HepG2 (cell line): Measurements from ENCODE around the gene COX4I1. TPM values are rescaled to one million over a fixed set of nuclear protein-coding genes. Genes with fewer than 3 reads are reported as not detected.

Source experiments
- AKNA ChIP-seq: sonication (generic); formaldehyde crosslinking; IDR thresholded peaks from 2 replicates; pipeline ENCODE4 v1.4.0; 2020; ENCODE audit warnings: missing genetic modification reagents, borderline replicate concordance
- ARNT2 ChIP-seq: sonication (generic); formaldehyde crosslinking; IDR thresholded peaks from 2 replicates; pipeline ENCODE4 v1.8.0; 2022; ENCODE audit warnings: mild to moderate bottlenecking, low read depth, missing genetic modification reagents, moderate library complexity
- BRD4 ChIP-seq: sonication (generic); formaldehyde crosslinking; IDR thresholded peaks from 2 replicates; pipeline ENCODE4 v1.4.0; 2020; ENCODE audit warnings: missing genetic modification reagents
- DZIP1 ChIP-seq: sonication (generic); formaldehyde crosslinking; IDR thresholded peaks from 2 replicates; pipeline ENCODE4 v1.5.0; 2020; ENCODE audit warnings: mild to moderate bottlenecking, missing genetic modification reagents
- KDM4B ChIP-seq: sonication (generic); formaldehyde crosslinking; IDR thresholded peaks from 2 replicates; pipeline ENCODE4 v1.4.0; 2020; ENCODE audit warnings: missing genetic modification reagents
- KLF13 ChIP-seq: sonication (generic); formaldehyde crosslinking; IDR thresholded peaks from 2 replicates; pipeline ENCODE4 v1.4.0; 2020; ENCODE audit warnings: mild to moderate bottlenecking, missing genetic modification reagents
- MEIS1 ChIP-seq: sonication (generic); formaldehyde crosslinking; IDR thresholded peaks from 2 replicates; pipeline ENCODE4 v1.9.0; 2021; ENCODE audit warnings: mild to moderate bottlenecking, missing genetic modification reagents, moderate library complexity, borderline replicate concordance
- NFKBIZ ChIP-seq: IDR thresholded peaks from 2 replicates; pipeline ENCODE4 v1.6.1; 2018; ENCODE audit warnings: missing genetic modification reagents, missing compliant biosample characterization
- RBFOX2 ChIP-seq: fragments of 200-400 bp; formaldehyde crosslinking; IDR thresholded peaks from 2 replicates; pipeline ENCODE4 v1.6.1; 2017; ENCODE audit warnings: low read depth, mild to moderate bottlenecking, low read length
- RCOR2 ChIP-seq: IDR thresholded peaks from 2 replicates; pipeline ENCODE4 v1.6.1; 2016; ENCODE audit warnings: missing biosample characterization, missing genetic modification reagents
- THAP11 ChIP-seq: IDR thresholded peaks from 2 replicates; pipeline ENCODE4 v1.6.1; 2016; ENCODE audit warnings: missing biosample characterization, missing genetic modification reagents
- ZMAT5 ChIP-seq: sonication (generic); formaldehyde crosslinking; IDR thresholded peaks from 2 replicates; pipeline ENCODE4 v1.5.0; 2020; ENCODE audit warnings: mild to moderate bottlenecking, low read depth, missing genetic modification reagents, borderline replicate concordance
- ZNF207 ChIP-seq: fragments of 450-650 bp; IDR thresholded peaks from 2 replicates; pipeline ENCODE4 v1.6.1; 2016; ENCODE audit warnings: antibody characterized with exemption, borderline replicate concordance
- ZNF232 ChIP-seq: sonication (generic); formaldehyde crosslinking; IDR thresholded peaks from 2 replicates; pipeline ENCODE4 v1.4.0; 2020; ENCODE audit warnings: missing genetic modification reagents, borderline replicate concordance
- ZNF234 ChIP-seq: sonication (generic); formaldehyde crosslinking; conservative IDR thresholded peaks from 2 replicates; pipeline ENCODE4 v1.5.1; 2020; ENCODE audit warnings: mild to moderate bottlenecking, missing genetic modification reagents
- ZNF430 ChIP-seq: sonication (generic); formaldehyde crosslinking; IDR thresholded peaks from 2 replicates; pipeline ENCODE4 v1.9.0; 2021; ENCODE audit warnings: mild to moderate bottlenecking, missing genetic modification reagents
- ZNF441 ChIP-seq: sonication (generic); formaldehyde crosslinking; IDR thresholded peaks from 2 replicates; pipeline ENCODE4 v1.7.0; 2021; ENCODE audit warnings: missing genetic modification reagents, borderline replicate concordance
- ZNF746 ChIP-seq: sonication (generic); formaldehyde crosslinking; IDR thresholded peaks from 2 replicates; pipeline ENCODE4 v1.8.0; 2022; ENCODE audit warnings: mild to moderate bottlenecking, missing genetic modification reagents
- ZNF784 ChIP-seq: sonication (generic); formaldehyde crosslinking; IDR thresholded peaks from 2 replicates; pipeline ENCODE4 v1.5.1; 2020; ENCODE audit warnings: missing genetic modification reagents, mild to moderate bottlenecking, borderline replicate concordance
- ZNF891 ChIP-seq: sonication (generic); formaldehyde crosslinking; IDR thresholded peaks from 2 replicates; pipeline ENCODE4 v1.5.0; 2020; ENCODE audit warnings: mild to moderate bottlenecking, missing genetic modification reagents
- polyA plus RNA-seq, 8 experiments: library from polyadenylated mRNA; depleted of rRNA in 3 of 8; stranded (reverse) in 7 of 8; unstranded in 1 of 8; fragments of >200 nt; fragmentation: Illumina TruSeq in 4 of 8; extraction: Trizol in 4 of 8; gene quantifications; 2 replicates each; pipeline versions ENCODE4 v1.2.1 to v1.2.3, GENCODE V29; 2011 to 2016; ENCODE audit warnings: low read depth in 4 of 8, missing spikeins in 1 of 8, mixed read lengths in 1 of 8; ENCODE audit not compliant: insufficient read depth in 1 of 8
- total RNA-seq, 5 experiments: library from RNA; depleted of rRNA; stranded (reverse); fragments of >200 nt; fragmentation: Illumina TruSeq; extraction: Trizol; gene quantifications; 2 replicates each; pipeline ENCODE4 v1.2.3, GENCODE V29; 2016; ENCODE audit warnings: low read depth in 1 of 5

The COX4I1 gene
- total and polyA plus RNA-seq, 2 of the 13 experiments (the other 11 are each of a cell fraction or from before 2014, with no cell fraction given) = 658 to 902 TPM

- no peak; the same call in 1 of the 2 replicates for TF ChIP-seq MEIS1
- TF ChIP-seq DZIP1 (CRISPR knock-in tag) = no peak; the same call in 1 of the 2 replicates
- peak; percentile 26; the same call in 1 of the 2 replicates for TF ChIP-seq ZNF441 (CRISPR knock-in tag)
- TF ChIP-seq ZNF891 (CRISPR knock-in tag) = peak; percentile 67; the same call in 1 of the 2 replicates
- peak; percentile 36; the same call in 1 of the 2 replicates for TF ChIP-seq NFKBIZ (CRISPR knock-in tag)
- TF ChIP-seq AKNA (CRISPR knock-in tag) = no peak; the same call in 1 of the 2 replicates
- peak; percentile 72; the same call in 1 of the 2 replicates for TF ChIP-seq KDM4B
- peak; percentile 96 for TF ChIP-seq THAP11 (CRISPR knock-in tag)
- no peak; the same call in 1 of the 2 replicates for TF ChIP-seq ZNF234
- TF ChIP-seq ZNF430 = peak; percentile 86
- TF ChIP-seq ZNF207 = no peak
- no peak; the same call in 1 of the 2 replicates for TF ChIP-seq ZNF232
- no peak for TF ChIP-seq RCOR2 (CRISPR knock-in tag)
- peak; percentile 98 for TF ChIP-seq RBFOX2
- TF ChIP-seq ARNT2 (CRISPR knock-in tag) = peak; percentile 23
- no peak; the same call in 1 of the 2 replicates for TF ChIP-seq ZMAT5 (CRISPR knock-in tag)
- TF ChIP-seq ZNF746 (CRISPR knock-in tag) = no peak
- peak; percentile 88; the same call in 1 of the 2 replicates for TF ChIP-seq KLF13 (CRISPR knock-in tag)
- peak; percentile 72; the same call in 1 of the 2 replicates for TF ChIP-seq ZNF784 (CRISPR knock-in tag)
- peak; percentile 85 for TF ChIP-seq BRD4 (CRISPR knock-in tag)
Observed at GRCh38 chr16:85799497-85800320, at the start of gene COX4I1, which contains the start of gene EMC8 (continued).
